ENCODE results near the gene PGM2L1.

DNA sequence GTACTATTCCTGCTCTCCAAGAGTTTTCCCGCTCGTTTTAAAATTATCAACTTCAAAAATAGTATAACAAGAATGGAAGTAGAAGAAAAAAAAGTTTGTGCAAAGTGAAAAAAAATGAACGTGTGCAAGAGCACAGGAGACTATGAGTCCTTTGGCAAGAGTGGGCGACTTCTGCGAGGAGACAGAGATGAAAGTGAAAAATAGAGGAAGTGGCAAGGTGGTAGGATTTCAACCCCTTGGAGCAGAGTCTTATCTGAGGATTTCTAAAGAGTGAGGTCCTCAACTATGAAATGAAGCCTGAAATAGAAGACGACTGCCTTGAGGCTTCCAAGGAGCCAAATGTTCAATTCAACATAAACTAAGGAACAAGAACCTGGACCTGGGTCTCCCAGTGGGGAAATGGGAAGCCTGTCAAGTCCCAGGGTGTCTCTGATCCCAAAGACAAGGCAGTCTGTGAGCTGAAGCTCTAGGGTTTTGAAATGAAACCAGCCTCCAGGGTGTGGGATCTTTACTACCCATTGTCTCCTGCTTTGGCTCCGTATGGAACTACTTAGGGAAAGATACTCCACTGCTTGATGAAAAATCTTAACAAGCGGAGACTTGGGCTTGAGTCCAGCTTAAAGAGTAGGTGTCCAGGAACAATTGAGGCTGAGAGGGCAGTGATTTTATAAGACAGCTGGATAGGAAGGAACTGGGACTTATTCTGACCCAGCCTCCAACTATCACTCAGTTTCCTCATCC is 91.6 kb downstream of the PGM2L1 start:
- TF ChIP-seq, protein P1, sequence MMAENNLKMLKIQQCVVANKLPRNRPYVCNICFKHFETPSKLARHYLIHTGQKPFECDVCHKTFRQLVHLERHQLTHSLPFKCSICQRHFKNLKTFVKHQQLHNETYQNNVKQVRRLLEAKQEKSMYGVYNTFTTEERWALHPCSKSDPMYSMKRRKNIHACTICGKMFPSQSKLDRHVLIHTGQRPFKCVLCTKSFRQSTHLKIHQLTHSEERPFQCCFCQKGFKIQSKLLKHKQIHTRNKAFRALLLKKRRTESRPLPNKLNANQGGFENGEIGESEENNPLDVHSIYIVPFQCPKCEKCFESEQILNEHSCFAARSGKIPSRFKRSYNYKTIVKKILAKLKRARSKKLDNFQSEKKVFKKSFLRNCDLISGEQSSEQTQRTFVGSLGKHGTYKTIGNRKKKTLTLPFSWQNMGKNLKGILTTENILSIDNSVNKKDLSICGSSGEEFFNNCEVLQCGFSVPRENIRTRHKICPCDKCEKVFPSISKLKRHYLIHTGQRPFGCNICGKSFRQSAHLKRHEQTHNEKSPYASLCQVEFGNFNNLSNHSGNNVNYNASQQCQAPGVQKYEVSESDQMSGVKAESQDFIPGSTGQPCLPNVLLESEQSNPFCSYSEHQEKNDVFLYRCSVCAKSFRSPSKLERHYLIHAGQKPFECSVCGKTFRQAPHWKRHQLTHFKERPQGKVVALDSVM (CRISPR knock-in tag; IDR thresholded peaks at IDR 0.05) = no peak
- no peak for TF ChIP-seq POLR2AphosphoS5 (IDR thresholded peaks at IDR 0.05; ENCODE audit: low read depth, low read length)
- no peak for TF ChIP-seq REPIN1 (CRISPR knock-in tag; IDR thresholded peaks at IDR 0.05; ENCODE audit: borderline replicate concordance, low read depth)
- TF ChIP-seq, protein P2, sequence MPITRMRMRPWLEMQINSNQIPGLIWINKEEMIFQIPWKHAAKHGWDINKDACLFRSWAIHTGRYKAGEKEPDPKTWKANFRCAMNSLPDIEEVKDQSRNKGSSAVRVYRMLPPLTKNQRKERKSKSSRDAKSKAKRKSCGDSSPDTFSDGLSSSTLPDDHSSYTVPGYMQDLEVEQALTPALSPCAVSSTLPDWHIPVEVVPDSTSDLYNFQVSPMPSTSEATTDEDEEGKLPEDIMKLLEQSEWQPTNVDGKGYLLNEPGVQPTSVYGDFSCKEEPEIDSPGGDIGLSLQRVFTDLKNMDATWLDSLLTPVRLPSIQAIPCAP (CRISPR knock-in tag; IDR thresholded peaks at IDR 0.05; ENCODE audit: low read depth) = no peak
- TF ChIP-seq KLF16 (CRISPR knock-in tag; IDR thresholded peaks at IDR 0.05) = no peak
- TF ChIP-seq, protein P3, sequence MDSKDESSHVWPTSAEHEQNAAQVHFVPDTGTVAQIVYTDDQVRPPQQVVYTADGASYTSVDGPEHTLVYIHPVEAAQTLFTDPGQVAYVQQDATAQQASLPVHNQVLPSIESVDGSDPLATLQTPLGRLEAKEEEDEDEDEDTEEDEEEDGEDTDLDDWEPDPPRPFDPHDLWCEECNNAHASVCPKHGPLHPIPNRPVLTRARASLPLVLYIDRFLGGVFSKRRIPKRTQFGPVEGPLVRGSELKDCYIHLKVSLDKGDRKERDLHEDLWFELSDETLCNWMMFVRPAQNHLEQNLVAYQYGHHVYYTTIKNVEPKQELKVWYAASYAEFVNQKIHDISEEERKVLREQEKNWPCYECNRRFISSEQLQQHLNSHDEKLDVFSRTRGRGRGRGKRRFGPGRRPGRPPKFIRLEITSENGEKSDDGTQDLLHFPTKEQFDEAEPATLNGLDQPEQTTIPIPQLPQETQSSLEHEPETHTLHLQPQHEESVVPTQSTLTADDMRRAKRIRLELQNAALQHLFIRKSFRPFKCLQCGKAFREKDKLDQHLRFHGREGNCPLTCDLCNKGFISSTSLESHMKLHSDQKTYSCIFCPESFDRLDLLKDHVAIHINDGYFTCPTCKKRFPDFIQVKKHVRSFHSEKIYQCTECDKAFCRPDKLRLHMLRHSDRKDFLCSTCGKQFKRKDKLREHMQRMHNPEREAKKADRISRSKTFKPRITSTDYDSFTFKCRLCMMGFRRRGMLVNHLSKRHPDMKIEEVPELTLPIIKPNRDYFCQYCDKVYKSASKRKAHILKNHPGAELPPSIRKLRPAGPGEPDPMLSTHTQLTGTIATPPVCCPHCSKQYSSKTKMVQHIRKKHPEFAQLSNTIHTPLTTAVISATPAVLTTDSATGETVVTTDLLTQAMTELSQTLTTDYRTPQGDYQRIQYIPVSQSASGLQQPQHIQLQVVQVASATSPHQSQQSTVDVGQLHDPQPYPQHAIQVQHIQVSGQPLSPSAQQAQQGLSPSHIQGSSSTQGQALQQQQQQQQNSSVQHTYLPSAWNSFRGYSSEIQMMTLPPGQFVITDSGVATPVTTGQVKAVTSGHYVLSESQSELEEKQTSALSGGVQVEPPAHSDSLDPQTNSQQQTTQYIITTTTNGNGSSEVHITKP (CRISPR knock-in tag; IDR thresholded peaks at IDR 0.05; ENCODE audit: low read depth) = no peak
- no peak for TF ChIP-seq ZNF83 (CRISPR knock-in tag; IDR thresholded peaks at IDR 0.05; ENCODE audit: borderline replicate concordance)
- TF ChIP-seq, protein P4, sequence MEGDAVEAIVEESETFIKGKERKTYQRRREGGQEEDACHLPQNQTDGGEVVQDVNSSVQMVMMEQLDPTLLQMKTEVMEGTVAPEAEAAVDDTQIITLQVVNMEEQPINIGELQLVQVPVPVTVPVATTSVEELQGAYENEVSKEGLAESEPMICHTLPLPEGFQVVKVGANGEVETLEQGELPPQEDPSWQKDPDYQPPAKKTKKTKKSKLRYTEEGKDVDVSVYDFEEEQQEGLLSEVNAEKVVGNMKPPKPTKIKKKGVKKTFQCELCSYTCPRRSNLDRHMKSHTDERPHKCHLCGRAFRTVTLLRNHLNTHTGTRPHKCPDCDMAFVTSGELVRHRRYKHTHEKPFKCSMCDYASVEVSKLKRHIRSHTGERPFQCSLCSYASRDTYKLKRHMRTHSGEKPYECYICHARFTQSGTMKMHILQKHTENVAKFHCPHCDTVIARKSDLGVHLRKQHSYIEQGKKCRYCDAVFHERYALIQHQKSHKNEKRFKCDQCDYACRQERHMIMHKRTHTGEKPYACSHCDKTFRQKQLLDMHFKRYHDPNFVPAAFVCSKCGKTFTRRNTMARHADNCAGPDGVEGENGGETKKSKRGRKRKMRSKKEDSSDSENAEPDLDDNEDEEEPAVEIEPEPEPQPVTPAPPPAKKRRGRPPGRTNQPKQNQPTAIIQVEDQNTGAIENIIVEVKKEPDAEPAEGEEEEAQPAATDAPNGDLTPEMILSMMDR (CRISPR knock-in tag; IDR thresholded peaks at IDR 0.05) = no peak
- no peak for TF ChIP-seq FOXM1 (CRISPR knock-in tag; IDR thresholded peaks at IDR 0.05)
- TF ChIP-seq ZFP36 (IDR thresholded peaks at IDR 0.05; ENCODE audit: borderline replicate concordance, low read depth, low read length, partially characterized antibody) = no peak
- no peak for TF ChIP-seq POLR2A (IDR thresholded peaks at IDR 0.05; ENCODE audit: insufficient read depth in 1 of 2, low read depth in 2 of 2, low read length in 2 of 2)
- TF ChIP-seq, protein P5, sequence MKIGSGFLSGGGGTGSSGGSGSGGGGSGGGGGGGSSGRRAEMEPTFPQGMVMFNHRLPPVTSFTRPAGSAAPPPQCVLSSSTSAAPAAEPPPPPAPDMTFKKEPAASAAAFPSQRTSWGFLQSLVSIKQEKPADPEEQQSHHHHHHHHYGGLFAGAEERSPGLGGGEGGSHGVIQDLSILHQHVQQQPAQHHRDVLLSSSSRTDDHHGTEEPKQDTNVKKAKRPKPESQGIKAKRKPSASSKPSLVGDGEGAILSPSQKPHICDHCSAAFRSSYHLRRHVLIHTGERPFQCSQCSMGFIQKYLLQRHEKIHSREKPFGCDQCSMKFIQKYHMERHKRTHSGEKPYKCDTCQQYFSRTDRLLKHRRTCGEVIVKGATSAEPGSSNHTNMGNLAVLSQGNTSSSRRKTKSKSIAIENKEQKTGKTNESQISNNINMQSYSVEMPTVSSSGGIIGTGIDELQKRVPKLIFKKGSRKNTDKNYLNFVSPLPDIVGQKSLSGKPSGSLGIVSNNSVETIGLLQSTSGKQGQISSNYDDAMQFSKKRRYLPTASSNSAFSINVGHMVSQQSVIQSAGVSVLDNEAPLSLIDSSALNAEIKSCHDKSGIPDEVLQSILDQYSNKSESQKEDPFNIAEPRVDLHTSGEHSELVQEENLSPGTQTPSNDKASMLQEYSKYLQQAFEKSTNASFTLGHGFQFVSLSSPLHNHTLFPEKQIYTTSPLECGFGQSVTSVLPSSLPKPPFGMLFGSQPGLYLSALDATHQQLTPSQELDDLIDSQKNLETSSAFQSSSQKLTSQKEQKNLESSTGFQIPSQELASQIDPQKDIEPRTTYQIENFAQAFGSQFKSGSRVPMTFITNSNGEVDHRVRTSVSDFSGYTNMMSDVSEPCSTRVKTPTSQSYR (CRISPR knock-in tag; IDR thresholded peaks at IDR 0.05; ENCODE audit: borderline replicate concordance) = no peak
